WTC11 (cell line): Measurements from ENCODE around the gene MYO5C.

ENCODE experiments used
- ATF1 ChIP-seq: sonication (generic); formaldehyde crosslinking; IDR thresholded peaks from 2 replicates; pipeline ENCODE4 v1.8.1; 2023; ENCODE audit warnings: mild to moderate bottlenecking, moderate library complexity, missing genetic modification reagents
- USF2 ChIP-seq: sonication (generic); formaldehyde crosslinking; IDR thresholded peaks from 2 replicates; pipeline ENCODE4 v1.8.1; 2023; ENCODE audit warnings: mild to moderate bottlenecking, missing genetic modification reagents, moderate library complexity
- TF ChIP-seq, protein P1 (sequence below): fragments of 200-600 bp; IDR thresholded peaks from 2 replicates; pipeline ENCODE4 v1.8.0; 2022; ENCODE audit warnings: antibody characterized with exemption
- TF ChIP-seq, protein P2 (sequence below): sonication (generic); formaldehyde crosslinking; IDR thresholded peaks from 2 replicates; pipeline ENCODE4 v1.8.1; 2023; ENCODE audit warnings: mild to moderate bottlenecking, moderate library complexity, missing genetic modification reagents
- TF ChIP-seq, protein P3 (sequence below): sonication (generic); formaldehyde crosslinking; IDR thresholded peaks from 2 replicates; pipeline ENCODE4 v1.8.0; 2023; ENCODE audit warnings: missing genetic modification reagents, mild to moderate bottlenecking, borderline replicate concordance
- TF ChIP-seq, protein P4 (sequence below): sonication (generic); formaldehyde crosslinking; IDR thresholded peaks from 2 replicates; pipeline ENCODE4 v1.8.0; 2022; ENCODE audit warnings: mild to moderate bottlenecking, missing genetic modification reagents
- TF ChIP-seq, protein P5 (sequence below): sonication (generic); formaldehyde crosslinking; IDR thresholded peaks from 2 replicates; pipeline ENCODE4 v1.8.0; 2022; ENCODE audit warnings: mild to moderate bottlenecking, missing genetic modification reagents

- TF ChIP-seq USF2 (CRISPR knock-in tag) (no peak), ATF1 (CRISPR knock-in tag) (no peak)
- TF ChIP-seq, protein P1, sequence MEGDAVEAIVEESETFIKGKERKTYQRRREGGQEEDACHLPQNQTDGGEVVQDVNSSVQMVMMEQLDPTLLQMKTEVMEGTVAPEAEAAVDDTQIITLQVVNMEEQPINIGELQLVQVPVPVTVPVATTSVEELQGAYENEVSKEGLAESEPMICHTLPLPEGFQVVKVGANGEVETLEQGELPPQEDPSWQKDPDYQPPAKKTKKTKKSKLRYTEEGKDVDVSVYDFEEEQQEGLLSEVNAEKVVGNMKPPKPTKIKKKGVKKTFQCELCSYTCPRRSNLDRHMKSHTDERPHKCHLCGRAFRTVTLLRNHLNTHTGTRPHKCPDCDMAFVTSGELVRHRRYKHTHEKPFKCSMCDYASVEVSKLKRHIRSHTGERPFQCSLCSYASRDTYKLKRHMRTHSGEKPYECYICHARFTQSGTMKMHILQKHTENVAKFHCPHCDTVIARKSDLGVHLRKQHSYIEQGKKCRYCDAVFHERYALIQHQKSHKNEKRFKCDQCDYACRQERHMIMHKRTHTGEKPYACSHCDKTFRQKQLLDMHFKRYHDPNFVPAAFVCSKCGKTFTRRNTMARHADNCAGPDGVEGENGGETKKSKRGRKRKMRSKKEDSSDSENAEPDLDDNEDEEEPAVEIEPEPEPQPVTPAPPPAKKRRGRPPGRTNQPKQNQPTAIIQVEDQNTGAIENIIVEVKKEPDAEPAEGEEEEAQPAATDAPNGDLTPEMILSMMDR, result no peak
- TF ChIP-seq, protein P2, sequence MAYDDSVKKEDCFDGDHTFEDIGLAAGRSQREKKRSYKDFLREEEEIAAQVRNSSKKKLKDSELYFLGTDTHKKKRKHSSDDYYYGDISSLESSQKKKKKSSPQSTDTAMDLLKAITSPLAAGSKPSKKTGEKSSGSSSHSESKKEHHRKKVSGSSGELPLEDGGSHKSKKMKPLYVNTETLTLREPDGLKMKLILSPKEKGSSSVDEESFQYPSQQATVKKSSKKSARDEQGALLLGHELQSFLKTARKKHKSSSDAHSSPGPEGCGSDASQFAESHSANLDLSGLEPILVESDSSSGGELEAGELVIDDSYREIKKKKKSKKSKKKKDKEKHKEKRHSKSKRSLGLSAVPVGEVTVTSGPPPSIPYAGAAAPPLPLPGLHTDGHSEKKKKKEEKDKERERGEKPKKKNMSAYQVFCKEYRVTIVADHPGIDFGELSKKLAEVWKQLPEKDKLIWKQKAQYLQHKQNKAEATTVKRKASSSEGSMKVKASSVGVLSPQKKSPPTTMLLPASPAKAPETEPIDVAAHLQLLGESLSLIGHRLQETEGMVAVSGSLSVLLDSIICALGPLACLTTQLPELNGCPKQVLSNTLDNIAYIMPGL (CRISPR knock-in tag), result no peak
- TF ChIP-seq, protein P3, sequence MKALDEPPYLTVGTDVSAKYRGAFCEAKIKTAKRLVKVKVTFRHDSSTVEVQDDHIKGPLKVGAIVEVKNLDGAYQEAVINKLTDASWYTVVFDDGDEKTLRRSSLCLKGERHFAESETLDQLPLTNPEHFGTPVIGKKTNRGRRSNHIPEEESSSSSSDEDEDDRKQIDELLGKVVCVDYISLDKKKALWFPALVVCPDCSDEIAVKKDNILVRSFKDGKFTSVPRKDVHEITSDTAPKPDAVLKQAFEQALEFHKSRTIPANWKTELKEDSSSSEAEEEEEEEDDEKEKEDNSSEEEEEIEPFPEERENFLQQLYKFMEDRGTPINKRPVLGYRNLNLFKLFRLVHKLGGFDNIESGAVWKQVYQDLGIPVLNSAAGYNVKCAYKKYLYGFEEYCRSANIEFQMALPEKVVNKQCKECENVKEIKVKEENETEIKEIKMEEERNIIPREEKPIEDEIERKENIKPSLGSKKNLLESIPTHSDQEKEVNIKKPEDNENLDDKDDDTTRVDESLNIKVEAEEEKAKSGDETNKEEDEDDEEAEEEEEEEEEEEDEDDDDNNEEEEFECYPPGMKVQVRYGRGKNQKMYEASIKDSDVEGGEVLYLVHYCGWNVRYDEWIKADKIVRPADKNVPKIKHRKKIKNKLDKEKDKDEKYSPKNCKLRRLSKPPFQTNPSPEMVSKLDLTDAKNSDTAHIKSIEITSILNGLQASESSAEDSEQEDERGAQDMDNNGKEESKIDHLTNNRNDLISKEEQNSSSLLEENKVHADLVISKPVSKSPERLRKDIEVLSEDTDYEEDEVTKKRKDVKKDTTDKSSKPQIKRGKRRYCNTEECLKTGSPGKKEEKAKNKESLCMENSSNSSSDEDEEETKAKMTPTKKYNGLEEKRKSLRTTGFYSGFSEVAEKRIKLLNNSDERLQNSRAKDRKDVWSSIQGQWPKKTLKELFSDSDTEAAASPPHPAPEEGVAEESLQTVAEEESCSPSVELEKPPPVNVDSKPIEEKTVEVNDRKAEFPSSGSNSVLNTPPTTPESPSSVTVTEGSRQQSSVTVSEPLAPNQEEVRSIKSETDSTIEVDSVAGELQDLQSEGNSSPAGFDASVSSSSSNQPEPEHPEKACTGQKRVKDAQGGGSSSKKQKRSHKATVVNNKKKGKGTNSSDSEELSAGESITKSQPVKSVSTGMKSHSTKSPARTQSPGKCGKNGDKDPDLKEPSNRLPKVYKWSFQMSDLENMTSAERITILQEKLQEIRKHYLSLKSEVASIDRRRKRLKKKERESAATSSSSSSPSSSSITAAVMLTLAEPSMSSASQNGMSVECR (CRISPR knock-in tag), result no peak
- TF ChIP-seq, protein P4, sequence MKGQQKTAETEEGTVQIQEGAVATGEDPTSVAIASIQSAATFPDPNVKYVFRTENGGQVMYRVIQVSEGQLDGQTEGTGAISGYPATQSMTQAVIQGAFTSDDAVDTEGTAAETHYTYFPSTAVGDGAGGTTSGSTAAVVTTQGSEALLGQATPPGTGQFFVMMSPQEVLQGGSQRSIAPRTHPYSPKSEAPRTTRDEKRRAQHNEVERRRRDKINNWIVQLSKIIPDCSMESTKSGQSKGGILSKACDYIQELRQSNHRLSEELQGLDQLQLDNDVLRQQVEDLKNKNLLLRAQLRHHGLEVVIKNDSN (CRISPR knock-in tag), result no peak
- TF ChIP-seq, protein P5, sequence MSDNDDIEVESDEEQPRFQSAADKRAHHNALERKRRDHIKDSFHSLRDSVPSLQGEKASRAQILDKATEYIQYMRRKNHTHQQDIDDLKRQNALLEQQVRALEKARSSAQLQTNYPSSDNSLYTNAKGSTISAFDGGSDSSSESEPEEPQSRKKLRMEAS (CRISPR knock-in tag), result no peak
Observed at GRCh38 chr15:52317022-52317421, 21.4 kb upstream of the MYO5C start.
